NOMO-1 treated with DMSO at 0.1 percent for 48 hours (cell line): ENCODE measurements around the gene P2RX3.
A peak's percentile ranks its signal among the peaks of the same experiment; 100 is the strongest.
"Not testable (repeated sequence)": the region's sequence is repeated elsewhere in the genome, so short reads cannot be mapped to it uniquely, and the experiment has no call there.

Experiments
- DNase-seq: peaks from one replicate; lab custom pipeline; 2025; ENCODE audit not compliant: unreplicated experiment; lab: John Stamatoyannopoulos, UW

P2RX3 gene

GRCh38 chr11:57324154-57324885, 13.8 kb upstream of the P2RX3 start:
- DNase-seq: no peak

- DNase-seq: peak; percentile 95
These were observed 13.0 kb upstream of the P2RX3 start, which contains the start of gene TNKS1BP1 for GRCh38 chr11:57324886-57325734. Gene TNKS1BP1, minus strand, starts transcription at chr11:57324952. Its CDS starts 3,067 bp downstream, at chr11:57321885.

- no peak for DNase-seq
These were observed 12.5 kb upstream of the P2RX3 start for GRCh38 chr11:57325735-57326048.

- no peak for DNase-seq
These were observed 10.4 kb upstream of the P2RX3 start for GRCh38 chr11:57327721-57328120.

- DNase-seq: no peak
These were observed 8.1 kb upstream of the P2RX3 start for GRCh38 chr11:57330029-57330428.

- no peak for DNase-seq
These were observed 6.4 kb upstream of the P2RX3 start for GRCh38 chr11:57331720-57332119.

GRCh38 chr11:57332694-57333440, 5.3 kb upstream of the P2RX3 start:
- no peak for DNase-seq

GRCh38 chr11:57335023-57335342, 3.2 kb upstream of the P2RX3 start:
- no peak for DNase-seq

- peak; percentile 82 for DNase-seq
These were observed 2.6 kb upstream of the P2RX3 start, which contains the start of gene SSRP1 for GRCh38 chr11:57335343-57336110. Gene SSRP1, minus strand, starts transcription at chr11:57335892. Its CDS starts 771 bp downstream, at chr11:57335121.

- no peak for DNase-seq
These were observed 2.0 kb upstream of the P2RX3 start for GRCh38 chr11:57336111-57336666.

- not testable (repeated sequence) for DNase-seq
These were observed 1.3 kb upstream of the P2RX3 start for GRCh38 chr11:57336856-57337255.

GRCh38 chr11:57339328-57339727, 1.2 kb downstream of the P2RX3 start:
- DNase-seq: no peak

GRCh38 chr11:57340039-57340615, 2.0 kb downstream of the P2RX3 start:
- no peak for DNase-seq

GRCh38 chr11:57341250-57341808, 3.2 kb downstream of the P2RX3 start:
- DNase-seq: no peak

- no peak for DNase-seq
These were observed 4.5 kb downstream of the P2RX3 start for GRCh38 chr11:57342702-57343101.

GRCh38 chr11:57343825-57344224, 5.7 kb downstream of the P2RX3 start:
- DNase-seq: peak; percentile 71

- DNase-seq: no peak
These were observed 6.7 kb downstream of the P2RX3 start for GRCh38 chr11:57344826-57345225.

- peak; percentile 47 for DNase-seq
These were observed 7.5 kb downstream of the P2RX3 start for GRCh38 chr11:57345555-57346211.

GRCh38 chr11:57347336-57347735, 9.2 kb downstream of the P2RX3 start:
- no peak for DNase-seq
